ENCODE results near the gene ALDH7A1.

DNA sequence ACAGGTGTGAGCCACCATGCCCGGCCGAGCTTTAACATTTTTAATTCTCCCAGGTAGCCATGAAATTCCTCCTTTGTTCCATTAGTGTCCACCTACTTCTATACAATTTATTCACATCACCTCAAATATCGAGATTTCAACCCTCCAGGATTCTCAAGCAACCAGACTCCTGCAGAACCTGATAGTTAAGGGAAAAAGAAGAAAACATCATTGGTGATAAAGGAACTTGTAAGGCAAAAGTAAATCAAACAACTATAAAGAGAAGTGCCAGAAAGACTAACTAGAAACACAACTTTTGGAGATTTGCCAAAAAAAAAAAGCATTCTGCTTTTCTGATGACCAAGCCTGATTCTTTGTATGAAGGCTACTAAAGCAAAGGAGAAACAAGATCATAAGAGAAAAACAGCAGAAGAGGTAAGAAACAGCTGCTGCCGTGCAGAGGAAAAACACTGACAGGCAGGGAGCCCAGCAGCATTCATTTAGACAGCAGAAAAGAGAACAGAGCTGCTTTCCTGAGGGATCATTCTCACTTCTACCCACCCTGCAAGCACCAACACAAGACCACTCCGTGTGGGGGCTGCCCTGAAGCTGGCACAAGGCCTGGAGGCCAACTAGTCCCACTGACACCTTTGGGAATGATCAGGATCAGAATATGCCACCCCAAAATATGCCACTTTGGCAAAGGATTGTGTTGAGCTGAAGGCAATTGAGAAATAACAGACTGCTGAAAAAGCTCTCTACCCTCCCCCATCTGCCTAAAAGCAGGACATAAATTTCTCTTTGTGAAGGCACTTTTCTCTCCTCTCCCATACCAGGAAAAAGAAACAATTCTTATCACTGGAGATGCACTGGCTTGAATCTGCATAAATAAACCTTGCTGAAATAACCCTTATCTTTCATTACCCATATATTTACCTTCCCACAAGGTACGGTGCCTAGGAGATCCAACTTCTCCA lies 75.1 kb downstream of the ALDH7A1 start:
- TF ChIP-seq, protein P1, sequence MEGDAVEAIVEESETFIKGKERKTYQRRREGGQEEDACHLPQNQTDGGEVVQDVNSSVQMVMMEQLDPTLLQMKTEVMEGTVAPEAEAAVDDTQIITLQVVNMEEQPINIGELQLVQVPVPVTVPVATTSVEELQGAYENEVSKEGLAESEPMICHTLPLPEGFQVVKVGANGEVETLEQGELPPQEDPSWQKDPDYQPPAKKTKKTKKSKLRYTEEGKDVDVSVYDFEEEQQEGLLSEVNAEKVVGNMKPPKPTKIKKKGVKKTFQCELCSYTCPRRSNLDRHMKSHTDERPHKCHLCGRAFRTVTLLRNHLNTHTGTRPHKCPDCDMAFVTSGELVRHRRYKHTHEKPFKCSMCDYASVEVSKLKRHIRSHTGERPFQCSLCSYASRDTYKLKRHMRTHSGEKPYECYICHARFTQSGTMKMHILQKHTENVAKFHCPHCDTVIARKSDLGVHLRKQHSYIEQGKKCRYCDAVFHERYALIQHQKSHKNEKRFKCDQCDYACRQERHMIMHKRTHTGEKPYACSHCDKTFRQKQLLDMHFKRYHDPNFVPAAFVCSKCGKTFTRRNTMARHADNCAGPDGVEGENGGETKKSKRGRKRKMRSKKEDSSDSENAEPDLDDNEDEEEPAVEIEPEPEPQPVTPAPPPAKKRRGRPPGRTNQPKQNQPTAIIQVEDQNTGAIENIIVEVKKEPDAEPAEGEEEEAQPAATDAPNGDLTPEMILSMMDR (IDR thresholded peaks at IDR 0.05; ENCODE audit: insufficient read depth, low read length, poor library complexity, severe bottlenecking) = no peak
- no peak for TF ChIP-seq EZH2phosphoT487 (conservative IDR thresholded peaks at IDR 0.05; ENCODE audit: low read length)
